Hepatocyte (in vitro differentiated cells): ENCODE measurements around the gene CHIC1.

Experiments used
- CTCF ChIP-seq: fragments of 200-600 bp; sonication (generic); IDR thresholded peaks from 2 replicates; pipeline ENCODE4 v1.5.1; 2016; ENCODE audit warnings: antibody characterized with exemption, mild to moderate bottlenecking; ENCODE audit not compliant: poor library complexity
- EZH2 ChIP-seq: fragments of 200-600 bp; sonication (generic); IDR thresholded peaks from 2 replicates; pipeline ENCODE4 v1.6.1; 2016; ENCODE audit warnings: antibody characterized with exemption, mild to moderate bottlenecking, borderline replicate concordance
- EZH2phosphoT487 ChIP-seq: fragments of 200-600 bp; sonication (generic); IDR thresholded peaks from one replicate; pipeline ENCODE4 v1.6.1; 2018; ENCODE audit warnings: antibody characterized with exemption, mild to moderate bottlenecking, low read depth, moderate library complexity; ENCODE audit not compliant: unreplicated experiment, severe bottlenecking

GRCh38 chrX:73562984-73563737 lies at the start of gene CHIC1:
- TF ChIP-seq CTCF (no peak), EZH2phosphoT487 (no peak), EZH2 (no peak)
